ENCODE measurements around the gene CACNA1F. TPM values are rescaled to one million over a fixed set of nuclear protein-coding genes. Genes with fewer than 3 reads are reported as not detected.

Gene CACNA1F
- polyA plus RNA-seq (2013): 2.9 TPM

DNA sequence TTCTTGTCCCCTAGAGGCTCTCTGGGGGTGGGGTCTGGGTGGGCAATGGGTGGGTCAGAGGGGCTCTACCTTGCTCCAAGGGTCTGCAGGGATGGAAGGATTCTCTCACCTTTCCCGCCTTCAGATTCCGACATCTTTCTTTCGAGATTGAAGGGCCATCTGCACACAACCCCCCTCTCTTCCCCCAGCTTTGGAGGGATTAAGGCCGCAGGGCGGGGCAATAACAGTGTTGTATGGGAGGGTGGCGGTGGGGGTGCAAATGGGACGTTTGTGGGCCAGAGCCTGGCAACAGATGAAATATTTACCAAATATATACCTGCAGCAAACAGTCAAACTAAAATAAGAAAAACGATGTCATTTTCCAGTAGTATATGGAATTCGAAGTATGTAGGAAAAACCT, at the start of gene CACNA1F:
Gene CACNA1F (minus strand): TSS at position 165 of the 400 bp plus-strand sequence. CDS start 31 bp downstream, at position 134.
- Histone ChIP-seq H3K36me3 (ENCODE audit: control insufficient read depth in 4 of 4, insufficient read depth in 4 of 4, low read length in 3 of 4) (no peaks in the 10 kb centered on the region), H3K4me3 (ENCODE audit: control insufficient read depth in 1 of 7, extremely low read depth in 1 of 7, insufficient read depth in 4 of 7, low read depth in 2 of 7, low read length in 6 of 7) (no peak within 1 kb of the TSS), H3K4me1 (ENCODE audit: control extremely low read depth in 1 of 4, control insufficient read depth in 4 of 4, insufficient read depth in 4 of 4, low read length in 3 of 4) (peaks cover 0 to 30% (median 19%) of the 10 kb centered on the region in 4 experiments), H3K27me3 (replicated peaks in 2 of 5; ENCODE audit: control insufficient read depth in 4 of 5, insufficient read depth in 5 of 5, low read length in 4 of 5) (no peaks in the 10 kb centered on the region), H3K9me3 (ENCODE audit: control extremely low read depth in 1 of 5, control insufficient read depth in 4 of 5, insufficient read depth in 2 of 5, low read depth in 1 of 5, low read length in 4 of 5) (no peaks in the 10 kb centered on the region), H3K27ac (ENCODE audit: insufficient read depth in 1 of 2, low read depth in 1 of 2, low read length in 2 of 2, poor library complexity in 1 of 2, severe bottlenecking in 2 of 2) (no peak within 1 kb of the TSS)
- 100% methylated on average over 1 of the region's 9 CpGs for WGBS (ENCODE audit: insufficient coverage)
- CTCF ChIA-PET: no interaction called here
- DNase-seq: no peak
- POLR2A ChIA-PET: no interaction called here

- H3K36me3 ChIP-seq (ENCODE audit: control insufficient read depth in 4 of 4, insufficient read depth in 4 of 4, low read length in 3 of 4): peaks cover 0 to 3% (median under 1%) of the 10 kb centered on the region in 4 experiments
- no peaks in the 10 kb centered on the region for H3K9me3 ChIP-seq (ENCODE audit: control extremely low read depth in 1 of 5, control insufficient read depth in 4 of 5, insufficient read depth in 2 of 5, low read depth in 1 of 5, low read length in 4 of 5)
- whole genome bisulfite sequencing (ENCODE audit: insufficient coverage): 79% methylated on average over 7 of the region's 11 CpGs
- ChIA-PET POLR2A (no interaction called here), CTCF (interaction anchor here (2.6 kb wide), 1 partner anchor 9 kb away, joined by 8 read pairs; no protein-coding TSS in a partner anchor)
- no peak overlapping the region for H3K27ac ChIP-seq (ENCODE audit: insufficient read depth in 1 of 2, low read depth in 1 of 2, low read length in 2 of 2, poor library complexity in 1 of 2, severe bottlenecking in 2 of 2)
- peaks cover 0 to 2% (median 0%) of the 10 kb centered on the region in 4 experiments for H3K4me1 ChIP-seq (ENCODE audit: control extremely low read depth in 1 of 4, control insufficient read depth in 4 of 4, insufficient read depth in 4 of 4, low read length in 3 of 4)
- no peak for DNase-seq
- no peak overlapping the region for H3K4me3 ChIP-seq (ENCODE audit: control insufficient read depth in 1 of 7, extremely low read depth in 1 of 7, insufficient read depth in 4 of 7, low read depth in 2 of 7, low read length in 6 of 7)
- H3K27me3 ChIP-seq (replicated peaks in 2 of 5; ENCODE audit: control insufficient read depth in 4 of 5, insufficient read depth in 5 of 5, low read length in 4 of 5): peaks cover 0 to 6% (median 0%) of the 10 kb centered on the region in 5 experiments
Observed at GRCh38 chrX:49282647-49283011, 49.5 kb upstream of the CACNA1F start.

DNA sequence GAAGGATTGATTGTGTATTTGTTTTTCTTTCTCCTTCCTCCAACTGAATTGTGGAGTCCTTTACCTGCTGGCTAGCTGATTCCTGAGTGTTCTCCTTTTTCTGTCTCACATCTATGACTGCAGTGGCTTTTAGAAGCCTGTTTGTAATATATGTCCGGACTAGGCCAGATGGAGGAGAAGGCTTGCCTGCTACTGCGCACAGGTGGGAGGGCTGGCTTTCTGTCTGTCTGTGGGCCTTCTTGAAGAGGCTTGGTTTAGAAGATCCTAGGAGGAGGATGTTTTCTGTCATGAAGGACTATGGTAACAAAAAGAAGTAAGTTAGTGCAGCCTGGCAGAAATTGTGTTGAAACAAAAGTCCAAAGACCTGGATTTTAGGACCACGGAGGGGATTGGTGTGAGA, 44.9 kb upstream of the CACNA1F start:
- ChIA-PET POLR2A (no interaction called here), CTCF (no interaction called here)
- no peaks in the 10 kb centered on the region for H3K27me3 ChIP-seq (replicated peaks in 2 of 5; ENCODE audit: control insufficient read depth in 4 of 5, insufficient read depth in 5 of 5, low read length in 4 of 5)
- WGBS (ENCODE audit: insufficient coverage): 94% methylated on average over 2 of the region's 3 CpGs
- no peaks in the 10 kb centered on the region for H3K9me3 ChIP-seq (ENCODE audit: control extremely low read depth in 1 of 5, control insufficient read depth in 4 of 5, insufficient read depth in 2 of 5, low read depth in 1 of 5, low read length in 4 of 5)
- H3K4me1 ChIP-seq (ENCODE audit: control extremely low read depth in 1 of 4, control insufficient read depth in 4 of 4, insufficient read depth in 4 of 4, low read length in 3 of 4): peaks cover 0 to 8% (median 4%) of the 10 kb centered on the region in 4 experiments
- no peak for DNase-seq
- no peak overlapping the region for H3K27ac ChIP-seq (ENCODE audit: insufficient read depth in 1 of 2, low read depth in 1 of 2, low read length in 2 of 2, poor library complexity in 1 of 2, severe bottlenecking in 2 of 2)
- H3K4me3 ChIP-seq (ENCODE audit: control insufficient read depth in 1 of 7, extremely low read depth in 1 of 7, insufficient read depth in 4 of 7, low read depth in 2 of 7, low read length in 6 of 7): no peak overlapping the region
- H3K36me3 ChIP-seq (ENCODE audit: control insufficient read depth in 4 of 4, insufficient read depth in 4 of 4, low read length in 3 of 4): peaks cover 0 to 2% (median 0%) of the 10 kb centered on the region in 4 experiments

DNA sequence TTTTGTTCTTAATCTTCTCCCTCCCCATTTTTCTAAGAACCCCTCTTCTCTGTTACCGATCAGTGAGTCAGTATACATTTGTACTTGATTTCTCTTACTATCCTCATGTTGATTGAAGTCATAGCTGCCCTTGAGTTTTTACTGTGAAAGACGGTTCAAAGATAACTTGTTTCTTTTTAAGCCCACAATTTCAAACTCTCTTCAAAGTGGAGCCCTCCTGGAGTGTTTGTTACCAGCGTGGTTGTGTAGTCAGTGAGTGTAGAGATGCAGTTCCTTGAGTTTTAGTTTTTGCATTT, 44.3 kb upstream of the CACNA1F start:
- Histone ChIP-seq H3K9me3 (ENCODE audit: control extremely low read depth in 1 of 5, control insufficient read depth in 4 of 5, insufficient read depth in 2 of 5, low read depth in 1 of 5, low read length in 4 of 5) (no peaks in the 10 kb centered on the region), H3K27ac (ENCODE audit: insufficient read depth in 1 of 2, low read depth in 1 of 2, low read length in 2 of 2, poor library complexity in 1 of 2, severe bottlenecking in 2 of 2) (no peak overlapping the region), H3K4me1 (ENCODE audit: control extremely low read depth in 1 of 4, control insufficient read depth in 4 of 4, insufficient read depth in 4 of 4, low read length in 3 of 4) (peaks cover 0 to 13% (median 6%) of the 10 kb centered on the region in 4 experiments), H3K36me3 (ENCODE audit: control insufficient read depth in 4 of 4, insufficient read depth in 4 of 4, low read length in 3 of 4) (peaks cover 0 to 2% (median under 1%) of the 10 kb centered on the region in 4 experiments), H3K4me3 (ENCODE audit: control insufficient read depth in 1 of 7, extremely low read depth in 1 of 7, insufficient read depth in 4 of 7, low read depth in 2 of 7, low read length in 6 of 7) (no peak overlapping the region), H3K27me3 (replicated peaks in 2 of 5; ENCODE audit: control insufficient read depth in 4 of 5, insufficient read depth in 5 of 5, low read length in 4 of 5) (no peaks in the 10 kb centered on the region)
- WGBS (ENCODE audit: insufficient coverage): 86% methylated on average over 2 of the region's 3 CpGs
- no peak for DNase-seq
- ChIA-PET POLR2A (no interaction called here), CTCF (no interaction called here)

DNA sequence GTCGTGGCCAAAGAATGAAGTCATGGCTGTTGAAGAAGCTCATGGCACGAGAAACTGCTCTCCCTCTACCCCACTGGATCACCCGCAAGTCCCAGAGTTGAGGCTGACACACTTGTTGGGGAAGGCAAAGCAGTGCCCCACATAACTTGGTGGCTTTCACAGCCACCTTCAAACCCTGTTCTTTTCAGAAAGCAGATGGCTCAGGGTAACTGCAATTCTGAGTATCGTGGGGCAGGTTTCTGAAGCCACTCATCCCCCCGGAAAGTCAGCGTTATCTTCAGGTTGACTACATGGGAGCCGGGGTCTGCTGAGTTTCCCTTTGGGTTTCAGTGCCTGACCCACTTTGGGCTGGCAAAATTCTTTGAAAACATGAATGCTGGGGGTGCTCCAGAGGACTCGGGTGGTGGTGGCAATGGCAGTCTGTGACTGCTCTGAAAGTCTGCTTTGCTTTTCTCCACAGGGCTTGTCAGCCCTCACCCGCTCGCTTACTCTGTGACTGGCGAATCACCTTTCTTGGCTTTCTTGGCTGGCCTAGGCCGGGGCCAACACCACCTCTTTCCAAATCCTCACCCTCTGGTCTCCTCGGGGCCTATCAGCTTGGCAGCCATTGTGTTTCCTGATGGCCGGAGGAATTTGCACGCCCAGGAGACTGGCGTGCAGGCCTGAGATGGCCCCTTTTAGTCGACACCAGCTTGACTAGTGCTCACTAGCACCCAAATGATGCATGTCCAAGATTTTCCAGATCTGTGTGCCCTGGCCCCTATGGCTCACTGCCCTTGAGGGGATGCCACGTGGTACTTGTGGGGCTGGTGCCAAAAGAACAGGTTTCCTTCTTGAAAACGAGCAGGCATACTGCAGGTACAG, 43.8 kb upstream of the CACNA1F start:
- WGBS (ENCODE audit: insufficient coverage): 78% methylated on average over 17 of the region's 19 CpGs
- H3K27ac ChIP-seq (ENCODE audit: insufficient read depth in 1 of 2, low read depth in 1 of 2, low read length in 2 of 2, poor library complexity in 1 of 2, severe bottlenecking in 2 of 2): no peak overlapping the region
- CTCF ChIA-PET: no interaction called here
- H3K27me3 ChIP-seq (replicated peaks in 2 of 5; ENCODE audit: control insufficient read depth in 4 of 5, insufficient read depth in 5 of 5, low read length in 4 of 5): no peaks in the 10 kb centered on the region
- no peaks in the 10 kb centered on the region for H3K9me3 ChIP-seq (ENCODE audit: control extremely low read depth in 1 of 5, control insufficient read depth in 4 of 5, insufficient read depth in 2 of 5, low read depth in 1 of 5, low read length in 4 of 5)
- H3K4me3 ChIP-seq (ENCODE audit: control insufficient read depth in 1 of 7, extremely low read depth in 1 of 7, insufficient read depth in 4 of 7, low read depth in 2 of 7, low read length in 6 of 7): no peak overlapping the region
- no peak for DNase-seq
- peaks cover 0 to 19% (median 11%) of the 10 kb centered on the region in 4 experiments for H3K4me1 ChIP-seq (ENCODE audit: control extremely low read depth in 1 of 4, control insufficient read depth in 4 of 4, insufficient read depth in 4 of 4, low read length in 3 of 4)
- POLR2A ChIA-PET: no interaction called here
- peaks cover 0 to 3% (median 1%) of the 10 kb centered on the region in 4 experiments for H3K36me3 ChIP-seq (ENCODE audit: control insufficient read depth in 4 of 4, insufficient read depth in 4 of 4, low read length in 3 of 4)

DNA sequence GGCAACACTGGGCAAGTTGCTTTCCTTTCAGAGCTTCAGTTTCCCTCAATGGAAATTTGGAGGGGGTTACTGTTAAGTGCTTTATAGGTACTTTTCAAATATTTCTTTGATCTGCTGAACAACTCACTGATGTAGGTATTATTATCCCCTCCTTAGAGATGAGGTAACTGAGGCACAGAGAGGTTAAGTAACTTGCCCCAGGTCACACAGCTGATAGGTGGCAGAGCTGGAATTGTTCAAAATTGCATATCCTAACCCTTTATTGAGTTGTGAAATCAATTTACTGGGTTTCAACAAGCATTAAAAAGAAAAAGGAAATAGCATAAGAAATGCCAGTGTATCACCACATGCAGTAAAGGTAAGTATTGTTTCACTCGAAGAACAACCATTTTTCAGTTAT, 43.1 kb upstream of the CACNA1F start:
- ChIA-PET POLR2A (no interaction called here), CTCF (no interaction called here)
- H3K27ac ChIP-seq (ENCODE audit: insufficient read depth in 1 of 2, low read depth in 1 of 2, low read length in 2 of 2, poor library complexity in 1 of 2, severe bottlenecking in 2 of 2): no peak overlapping the region
- DNase-seq: no peak
- H3K9me3 ChIP-seq (ENCODE audit: control extremely low read depth in 1 of 5, control insufficient read depth in 4 of 5, insufficient read depth in 2 of 5, low read depth in 1 of 5, low read length in 4 of 5): no peaks in the 10 kb centered on the region
- peaks cover 0 to 8% (median 2%) of the 10 kb centered on the region in 4 experiments for H3K36me3 ChIP-seq (ENCODE audit: control insufficient read depth in 4 of 4, insufficient read depth in 4 of 4, low read length in 3 of 4)
- WGBS (ENCODE audit: insufficient coverage): 71% methylated on average over 1 of the region's 1 CpG
- peaks cover 0 to 26% (median 13%) of the 10 kb centered on the region in 4 experiments for H3K4me1 ChIP-seq (ENCODE audit: control extremely low read depth in 1 of 4, control insufficient read depth in 4 of 4, insufficient read depth in 4 of 4, low read length in 3 of 4)
- H3K27me3 ChIP-seq (replicated peaks in 2 of 5; ENCODE audit: control insufficient read depth in 4 of 5, insufficient read depth in 5 of 5, low read length in 4 of 5): no peaks in the 10 kb centered on the region
- H3K4me3 ChIP-seq (ENCODE audit: control insufficient read depth in 1 of 7, extremely low read depth in 1 of 7, insufficient read depth in 4 of 7, low read depth in 2 of 7, low read length in 6 of 7): no peak overlapping the region

- ChIA-PET CTCF (interaction anchor here (1.2 kb wide), 1 partner anchor 11 kb away, joined by 3 read pairs; no protein-coding TSS in a partner anchor), POLR2A (no interaction called here)
- H3K9me3 ChIP-seq (ENCODE audit: control extremely low read depth in 1 of 5, control insufficient read depth in 4 of 5, insufficient read depth in 2 of 5, low read depth in 1 of 5, low read length in 4 of 5): peaks cover 0 to 3% (median 0%) of the 10 kb centered on the region in 5 experiments
- WGBS (ENCODE audit: insufficient coverage): 68% methylated on average over 4 of the region's 8 CpGs
- DNase-seq: peak; percentile 4 to 69 (median 54)
- peaks cover 5 to 42% (median 25%) of the 10 kb centered on the region in 4 experiments for H3K4me1 ChIP-seq (ENCODE audit: control extremely low read depth in 1 of 4, control insufficient read depth in 4 of 4, insufficient read depth in 4 of 4, low read length in 3 of 4)
- H3K4me3 ChIP-seq (ENCODE audit: control insufficient read depth in 1 of 7, extremely low read depth in 1 of 7, insufficient read depth in 4 of 7, low read depth in 2 of 7, low read length in 6 of 7): no peak overlapping the region
- H3K27ac ChIP-seq (ENCODE audit: insufficient read depth in 1 of 2, low read depth in 1 of 2, low read length in 2 of 2, poor library complexity in 1 of 2, severe bottlenecking in 2 of 2): no peak overlapping the region
- no peaks in the 10 kb centered on the region for H3K27me3 ChIP-seq (replicated peaks in 2 of 5; ENCODE audit: control insufficient read depth in 4 of 5, insufficient read depth in 5 of 5, low read length in 4 of 5)
- peaks cover 0 to 8% (median 2%) of the 10 kb centered on the region in 4 experiments for H3K36me3 ChIP-seq (ENCODE audit: control insufficient read depth in 4 of 4, insufficient read depth in 4 of 4, low read length in 3 of 4)
Observed at GRCh38 chrX:49273181-49273727, 40.1 kb upstream of the CACNA1F start.

Measured in common myeloid progenitor, CD34-positive (primary cell).